T1000 (cell line): ENCODE results near the gene PATE4.
"Not testable (repeated sequence)": the region's sequence is repeated elsewhere in the genome, so short reads cannot be mapped to it uniquely, and the experiment has no call there.

Experiments used
- DNase-seq: peaks from one replicate; lab custom pipeline; 2025; ENCODE audit warnings: mixed read lengths; lab: John Stamatoyannopoulos, UW

The PATE4 gene

GRCh38 chr11:125833016-125833415 is at the start of gene PATE4:
Gene PATE4, plus strand, starts transcription at chr11:125833316. Its CDS starts 44 bp downstream, at chr11:125833360.
- no peak for DNase-seq

- DNase-seq, result no peak
Measured at GRCh38 chr11:125784678-125785077, 48.4 kb upstream of the PATE4 start.

- no peak for DNase-seq
Measured at GRCh38 chr11:125787827-125788226, 45.3 kb upstream of the PATE4 start, which contains the start of gene PATE3. Gene PATE3, plus strand, starts transcription at chr11:125788127. Its CDS starts 25 bp downstream, at chr11:125788152.

- DNase-seq, result no peak
Measured at GRCh38 chr11:125790825-125791224, 42.3 kb upstream of the PATE4 start.

- no peak for DNase-seq
Measured at GRCh38 chr11:125797641-125798040, 35.5 kb upstream of the PATE4 start.

GRCh38 chr11:125799808-125800207 is 33.3 kb upstream of the PATE4 start:
- DNase-seq, result no peak

GRCh38 chr11:125802387-125802786 is 30.7 kb upstream of the PATE4 start:
- no peak for DNase-seq

GRCh38 chr11:125807909-125808308 is 25.2 kb upstream of the PATE4 start:
- DNase-seq, result no peak

- DNase-seq, result no peak
Measured at GRCh38 chr11:125835748-125836147, 2.6 kb downstream of the PATE4 start.

- no peak for DNase-seq
Measured at GRCh38 chr11:125842321-125842948, 9.3 kb downstream of the PATE4 start.

- DNase-seq, result no peak
Measured at GRCh38 chr11:125846188-125846587, 13.1 kb downstream of the PATE4 start.

- not testable (repeated sequence) for DNase-seq
Measured at GRCh38 chr11:125857670-125858069, 24.6 kb downstream of the PATE4 start.

- not testable (repeated sequence) for DNase-seq
Measured at GRCh38 chr11:125862786-125863185, 29.7 kb downstream of the PATE4 start.

- DNase-seq, result not testable (repeated sequence)
Measured at GRCh38 chr11:125865354-125865753, 32.2 kb downstream of the PATE4 start.

- no peak for DNase-seq
Measured at GRCh38 chr11:125869521-125869920, 36.4 kb downstream of the PATE4 start.

- no peak for DNase-seq
Measured at GRCh38 chr11:125871391-125872137, 38.4 kb downstream of the PATE4 start.

GRCh38 chr11:125872138-125872491 is 39.0 kb downstream of the PATE4 start:
- DNase-seq, result no peak

- no peak for DNase-seq
Measured at GRCh38 chr11:125873881-125874555, 40.9 kb downstream of the PATE4 start.

GRCh38 chr11:125874556-125875124 is 41.5 kb downstream of the PATE4 start:
- DNase-seq, result peak; percentile 21

- no peak for DNase-seq
Measured at GRCh38 chr11:125881291-125881690, 48.2 kb downstream of the PATE4 start.

- DNase-seq, result no peak
Measured at GRCh38 chr11:125883375-125883774, 50.3 kb downstream of the PATE4 start.

- DNase-seq, result no peak
Measured at GRCh38 chr11:125886997-125887372, 53.9 kb downstream of the PATE4 start.
